ENCODE results near the gene PPP6R2.

Gene PPP6R2

DNA sequence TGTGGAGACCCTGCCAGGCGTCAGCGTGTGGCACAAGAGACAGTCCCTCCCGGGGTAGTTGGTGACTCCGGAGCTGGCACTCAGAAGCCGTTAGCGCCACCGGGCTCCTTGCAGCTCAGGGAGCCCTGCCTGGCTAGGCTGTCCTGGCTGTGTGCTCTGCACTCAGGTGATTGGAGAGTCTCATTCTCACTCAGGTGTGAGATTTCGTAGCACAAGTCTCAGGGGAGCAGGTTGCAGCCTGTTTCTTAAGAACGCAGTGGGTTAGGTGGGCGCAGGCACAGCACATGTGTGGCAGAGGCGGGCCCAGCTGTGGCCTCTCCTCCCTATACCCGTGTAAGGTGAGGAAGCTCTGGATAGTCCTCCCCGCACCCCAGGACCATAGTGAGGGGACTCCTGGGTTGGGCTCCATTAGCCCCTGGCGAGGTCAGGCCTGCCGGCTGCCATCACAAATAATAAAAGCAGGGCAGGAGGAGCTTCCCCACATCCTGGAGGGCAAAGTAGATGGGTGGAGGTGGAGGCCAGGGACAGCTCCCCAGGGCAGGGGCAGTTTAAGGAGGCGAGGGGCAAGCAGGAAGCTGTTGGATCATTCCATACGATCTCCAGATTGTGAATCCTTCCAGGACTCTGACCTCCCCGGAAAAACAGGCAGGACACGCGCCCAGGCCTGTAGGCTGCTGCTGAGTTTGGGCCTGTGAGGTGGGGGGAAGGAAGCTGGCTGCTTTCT is 92.3 kb downstream of the PPP6R2 start:
- no peak for ATAC-seq

DNA sequence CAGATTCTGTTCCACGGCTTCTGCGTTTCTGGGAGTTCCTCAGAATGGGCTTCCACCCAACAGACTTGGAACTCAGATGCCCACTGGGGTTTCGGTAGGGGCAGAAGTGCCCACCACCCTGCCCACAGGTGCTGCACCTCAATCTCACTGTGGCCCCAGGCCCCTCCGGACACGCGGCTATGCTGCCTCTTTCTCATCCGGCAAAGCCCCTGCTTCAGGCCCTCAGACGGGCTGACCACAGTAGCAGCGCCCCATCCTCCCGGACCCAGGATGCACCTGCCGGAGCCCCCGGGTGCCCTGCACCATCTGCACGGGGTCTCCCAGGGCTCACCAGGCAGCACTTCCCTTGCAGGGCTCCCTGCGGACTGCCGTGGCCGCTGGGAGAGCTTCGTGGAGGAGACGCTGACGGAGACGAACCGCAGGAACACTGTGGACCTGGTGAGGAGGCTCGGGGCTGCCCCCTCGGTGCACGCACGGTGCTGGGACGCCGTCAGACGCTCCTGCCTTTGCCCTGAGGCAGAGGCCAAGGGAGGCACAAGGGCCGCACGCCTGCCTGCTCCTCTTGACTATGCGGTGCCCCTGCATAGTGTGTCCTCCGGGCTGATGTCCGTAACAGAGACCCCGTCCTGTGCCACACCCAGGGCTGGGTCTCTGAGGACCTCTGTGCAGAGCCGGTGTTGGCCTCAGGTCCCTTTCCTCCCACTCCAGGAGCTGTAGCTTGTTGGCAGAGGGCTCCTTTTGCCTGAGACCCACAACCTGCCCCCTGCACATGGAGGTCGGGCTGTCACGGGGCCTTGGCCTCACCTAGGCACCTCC is 93.1 kb downstream of the PPP6R2 start:
- ATAC-seq = no peak

DNA sequence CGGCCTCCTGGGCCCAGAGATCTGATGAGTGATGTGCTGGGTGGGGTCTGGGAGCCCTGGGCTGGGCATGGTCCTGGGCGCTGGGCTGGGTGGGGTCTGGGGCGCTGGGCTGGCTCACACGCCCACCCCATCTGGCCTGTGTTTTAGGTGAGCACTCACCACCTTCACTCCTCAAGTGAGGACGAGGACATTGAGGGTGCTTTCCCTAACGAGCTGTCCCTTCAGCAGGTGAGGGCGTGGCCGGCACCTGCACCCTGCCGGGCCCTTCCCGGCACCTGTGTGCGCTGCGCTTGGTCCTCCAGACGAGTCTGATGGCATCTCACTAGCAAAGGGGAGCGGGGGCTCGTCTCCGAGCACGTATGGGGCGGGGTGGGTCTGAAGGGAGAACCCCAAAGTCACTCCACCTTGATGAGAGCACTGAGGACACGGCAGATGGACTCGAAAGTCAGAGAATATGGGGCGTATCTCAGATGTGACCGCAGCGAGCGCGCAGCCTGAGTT is 93.8 kb downstream of the PPP6R2 start:
- ATAC-seq = no peak

DNA sequence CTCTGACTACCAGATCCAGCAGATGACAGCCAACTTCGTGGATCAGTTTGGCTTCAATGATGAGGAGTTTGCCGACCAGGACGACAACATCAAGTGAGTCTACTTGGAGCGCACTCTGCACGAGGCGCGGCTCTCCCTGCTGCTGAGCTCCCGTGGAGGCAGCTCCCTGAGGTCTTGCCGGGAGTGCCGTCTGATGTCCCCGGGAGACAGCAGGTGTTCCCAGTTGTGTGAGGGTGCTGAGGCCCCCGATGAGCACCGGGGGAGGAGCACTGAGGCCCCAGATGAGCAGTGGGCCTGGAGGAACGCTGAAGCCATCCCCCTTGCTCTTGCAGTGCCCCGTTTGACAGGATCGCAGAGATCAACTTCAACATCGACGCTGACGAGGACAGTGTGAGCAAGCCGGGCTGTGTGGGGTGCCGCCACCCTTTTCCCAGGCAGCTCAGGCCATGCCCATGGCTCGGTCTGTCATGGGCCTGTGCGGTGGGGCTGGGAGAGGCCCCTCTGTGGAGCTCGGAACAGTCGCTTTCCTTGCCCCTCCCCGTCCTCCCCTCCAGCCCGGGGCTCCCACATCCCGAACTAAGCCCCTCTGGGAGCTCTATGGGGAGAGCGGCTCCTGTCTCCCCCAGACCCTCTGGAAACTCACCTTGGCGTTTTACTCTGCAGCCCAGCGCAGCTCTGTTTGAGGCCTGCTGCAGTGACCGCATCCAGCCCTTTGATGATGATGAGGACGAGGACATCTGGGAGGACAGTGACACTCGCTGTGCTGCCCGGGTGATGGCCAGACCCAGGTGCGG is 94.6 kb downstream of the PPP6R2 start:
- ATAC-seq = no peak

DNA sequence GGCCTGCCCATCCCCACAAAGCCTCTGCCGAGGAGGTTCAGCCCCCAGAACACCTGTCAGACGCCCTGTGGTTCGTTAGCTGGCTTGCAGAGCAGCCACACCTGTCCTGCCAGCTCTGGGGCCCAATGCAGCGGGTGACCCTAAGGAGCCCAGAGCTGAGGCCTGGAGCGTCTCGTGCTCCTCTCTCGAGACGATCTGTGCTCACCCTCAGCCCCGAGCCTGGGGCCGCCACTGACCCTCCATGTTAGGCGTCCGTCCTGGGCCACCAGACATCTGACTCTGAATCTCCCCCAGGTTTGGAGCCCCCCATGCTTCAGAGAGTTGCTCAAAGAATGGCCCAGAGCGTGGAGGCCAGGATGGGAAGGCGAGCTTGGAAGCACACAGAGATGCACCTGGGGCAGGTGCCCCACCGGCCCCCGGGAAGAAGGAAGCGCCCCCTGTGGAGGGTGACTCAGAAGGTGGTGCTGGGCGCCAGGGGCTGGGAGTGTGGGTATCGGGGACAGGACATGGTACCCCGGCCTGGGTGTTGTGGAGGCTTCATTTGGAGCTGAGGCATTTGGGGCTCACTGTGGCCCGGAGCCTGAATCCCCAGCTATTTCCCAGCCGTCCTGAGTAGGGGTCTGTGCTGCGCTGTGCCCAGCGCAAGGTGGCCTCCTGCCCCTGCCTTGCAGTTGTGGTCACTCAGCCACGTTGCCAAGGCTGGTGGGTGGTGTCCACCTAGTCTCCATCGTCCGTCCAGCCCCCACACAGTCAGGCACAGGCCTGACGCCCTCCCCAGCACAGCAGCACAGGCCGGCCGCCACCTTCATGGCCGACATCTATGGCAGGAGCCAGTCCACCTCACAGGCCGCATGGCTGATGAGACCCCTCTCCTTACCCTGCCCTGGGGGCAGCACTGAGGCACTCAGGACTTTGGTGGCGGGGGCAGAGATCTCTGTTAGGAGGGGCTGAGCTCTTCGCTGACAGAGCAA is 95.5 kb downstream of the PPP6R2 start:
- no peak for ATAC-seq

DNA sequence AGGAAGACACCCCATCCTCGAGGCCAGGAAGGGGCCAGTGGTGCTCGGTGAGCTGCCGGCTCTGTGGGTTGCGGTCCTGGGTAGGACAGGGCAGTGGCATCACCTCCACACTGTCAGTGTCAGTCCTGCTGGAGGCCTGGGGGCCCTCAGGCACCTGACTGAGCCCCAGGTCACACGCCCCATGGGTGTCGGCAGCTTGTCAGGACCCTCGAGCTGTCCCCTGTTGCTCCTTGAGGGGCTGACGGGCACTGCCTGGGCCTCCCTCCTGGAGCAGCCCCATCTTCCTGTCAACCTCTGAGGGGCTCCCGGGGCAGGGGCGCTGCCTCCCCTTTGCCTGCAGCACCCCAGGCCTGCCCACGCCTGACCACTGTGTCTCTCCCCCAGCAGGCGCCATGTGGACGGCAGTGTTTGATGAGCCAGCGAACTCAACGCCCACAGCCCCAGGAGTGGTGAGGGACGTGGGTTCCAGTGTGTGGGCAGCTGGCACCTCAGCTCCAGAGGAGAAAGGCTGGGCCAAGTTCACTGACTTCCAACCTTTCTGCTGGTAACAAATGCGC is 96.3 kb downstream of the PPP6R2 start:
- no peak for ATAC-seq

DNA sequence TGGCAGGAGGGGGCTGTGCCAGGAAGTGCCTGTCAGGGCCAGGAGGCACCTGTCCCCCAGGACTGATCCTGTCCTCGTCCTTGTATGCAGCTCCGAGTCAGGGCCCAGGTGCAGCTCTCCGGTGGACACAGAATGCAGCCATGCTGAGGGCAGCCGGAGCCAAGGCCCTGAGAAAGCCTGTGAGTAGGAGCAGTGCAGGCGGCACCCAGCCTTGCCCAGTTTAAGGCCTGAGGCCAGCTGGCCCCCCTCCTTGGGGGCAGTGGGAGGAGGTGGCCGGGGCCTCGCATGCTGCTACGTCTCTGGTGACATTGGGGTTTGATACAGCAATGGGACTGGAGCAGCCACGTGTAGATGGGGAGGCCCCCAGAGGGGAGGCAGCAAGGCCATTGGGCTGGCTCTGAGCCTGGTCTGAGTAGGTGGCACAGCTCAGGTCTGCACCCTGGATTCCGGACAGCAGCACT is 96.8 kb downstream of the PPP6R2 start:
- ATAC-seq = no peak

DNA sequence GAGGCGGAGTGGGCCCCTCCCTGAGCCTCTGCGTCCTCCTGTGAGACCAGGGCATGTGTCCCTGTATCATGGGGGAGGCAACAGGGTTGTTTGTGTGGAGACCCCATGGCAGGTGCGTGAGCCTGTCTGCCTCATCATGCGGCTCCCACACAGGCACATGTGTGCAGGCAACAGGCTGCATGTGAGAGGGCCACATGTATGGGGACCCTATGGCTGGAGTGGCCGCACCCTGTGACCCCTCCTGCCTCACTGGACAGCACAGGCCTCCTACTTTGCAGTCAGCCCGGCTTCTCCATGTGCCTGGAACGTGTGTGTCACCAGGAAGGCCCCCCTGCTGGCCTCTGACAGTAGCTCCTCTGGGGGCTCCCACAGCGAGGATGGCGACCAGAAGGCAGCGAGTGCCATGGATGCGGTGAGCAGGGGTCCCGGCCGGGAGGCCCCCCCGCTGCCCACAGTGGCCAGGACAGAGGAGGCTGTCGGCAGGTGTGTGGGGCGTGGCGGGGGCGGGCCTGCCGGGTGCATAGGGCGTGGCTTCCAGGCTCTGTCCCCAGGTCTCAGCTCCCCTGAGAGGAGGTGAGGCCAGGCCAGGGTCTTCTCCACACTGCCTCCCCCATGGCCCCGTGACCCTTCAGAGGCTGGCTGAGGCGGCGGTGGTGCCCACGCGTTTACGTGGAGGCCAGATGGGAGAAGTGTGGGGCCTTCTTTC is 97.6 kb downstream of the PPP6R2 start:
- ATAC-seq = no peak

DNA sequence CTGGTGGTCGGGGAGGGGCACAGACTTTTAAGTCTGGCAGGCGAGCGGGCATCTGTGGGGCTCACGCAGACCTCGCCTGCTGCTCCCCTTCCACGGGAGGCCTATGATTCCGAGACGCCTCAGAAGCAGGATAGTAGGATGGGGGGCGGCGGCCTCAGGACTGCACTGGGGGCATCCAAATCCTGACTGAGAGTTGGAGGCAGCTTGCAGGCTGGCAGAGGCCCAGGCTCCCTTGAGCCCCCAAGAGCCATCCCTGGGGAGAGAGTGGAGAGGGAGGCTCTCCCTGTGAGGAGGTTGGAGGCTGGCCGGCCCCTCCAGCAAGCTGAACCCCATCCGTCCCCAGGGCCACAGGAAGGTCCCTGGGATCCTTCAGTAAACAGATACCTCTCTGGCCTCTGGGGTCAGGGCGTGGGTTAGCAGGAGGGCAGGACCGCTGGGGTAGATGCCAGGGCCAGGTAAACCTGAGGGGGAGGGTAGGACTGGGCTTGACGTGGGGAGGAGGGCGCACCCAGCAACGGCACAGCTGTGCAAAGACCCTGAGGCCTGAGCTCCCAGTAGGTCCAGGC is 98.4 kb downstream of the PPP6R2 start:
- ATAC-seq = no peak

DNA sequence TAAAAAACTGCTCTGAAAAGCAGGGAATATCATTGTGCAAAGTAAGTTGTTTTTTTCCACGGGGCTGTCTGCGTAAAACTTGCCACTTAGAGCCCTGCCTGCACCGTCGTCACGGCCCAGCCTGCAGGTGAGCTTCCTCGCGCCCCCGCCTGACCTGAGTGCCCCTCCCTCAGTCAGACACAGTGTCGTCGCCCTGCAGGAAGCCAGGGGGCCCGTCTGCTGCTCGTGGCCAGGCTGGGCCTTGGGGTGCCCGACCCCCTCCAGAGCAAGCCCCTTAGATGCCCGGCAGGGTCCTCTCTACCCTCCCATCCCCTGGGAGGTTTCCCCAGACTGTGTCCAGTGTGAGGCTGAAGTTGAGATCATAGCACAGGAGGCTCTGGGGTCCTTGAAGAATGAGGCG is 100.1 kb downstream of the PPP6R2 start:
- no peak for ATAC-seq

DNA sequence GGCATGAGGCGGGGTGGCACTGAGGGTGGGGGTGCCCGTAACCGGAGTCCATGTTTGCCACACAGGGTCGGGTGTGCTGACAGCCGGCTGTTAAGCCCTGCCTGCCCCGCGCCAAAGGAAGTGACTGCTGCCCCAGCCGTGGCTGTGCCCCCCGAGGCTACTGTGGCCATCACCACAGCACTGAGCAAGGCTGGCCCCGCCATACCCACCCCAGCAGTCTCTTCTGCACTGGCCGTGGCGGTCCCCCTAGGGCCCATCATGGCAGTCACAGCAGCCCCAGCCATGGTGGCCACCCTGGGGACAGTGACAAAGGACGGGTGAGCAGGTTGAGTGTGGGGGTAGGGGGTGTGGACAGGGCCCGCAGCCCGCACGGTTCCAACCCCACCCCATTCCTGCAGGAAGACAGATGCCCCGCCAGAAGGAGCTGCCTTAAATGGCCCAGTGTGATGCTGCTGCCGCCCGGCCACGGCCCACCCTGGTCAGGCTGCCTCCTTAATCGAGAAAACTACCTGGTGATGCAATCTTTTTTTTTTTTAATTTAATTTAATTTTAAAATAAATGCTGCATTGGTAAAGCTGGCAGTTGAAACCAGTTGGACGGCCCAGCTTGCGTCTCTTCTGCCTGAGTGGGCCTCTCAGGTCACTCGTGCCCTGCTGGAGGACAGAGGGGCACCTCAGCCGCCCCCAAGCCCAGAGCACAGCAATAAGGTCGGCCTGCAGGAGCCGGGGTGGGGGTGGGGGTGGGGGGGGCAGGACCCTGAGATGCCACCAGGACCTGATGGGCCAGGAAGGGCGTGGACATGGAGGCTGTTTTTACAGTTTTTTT is 100.9 kb downstream of the PPP6R2 start:
- ATAC-seq = no peak

DNA sequence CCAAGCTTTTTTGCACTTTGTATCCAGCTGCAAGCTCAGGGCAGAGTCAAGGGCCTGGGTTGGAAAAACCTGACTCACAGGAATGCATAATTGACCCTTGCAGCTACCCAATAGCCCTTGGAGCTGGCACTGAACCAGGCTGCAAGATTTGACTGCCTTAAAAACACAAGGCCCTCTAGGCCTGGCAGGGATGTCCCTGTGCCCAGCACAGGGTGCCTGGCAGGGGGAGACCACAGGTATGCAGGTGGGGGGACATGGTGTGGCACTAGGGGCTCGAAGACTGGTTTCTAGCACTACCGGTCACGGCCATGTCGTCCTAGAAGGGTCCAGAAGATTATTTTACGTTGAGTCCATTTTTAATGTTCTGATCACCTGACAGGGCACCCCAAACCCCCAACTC is 101.5 kb downstream of the PPP6R2 start:
- ATAC-seq = no peak

DNA sequence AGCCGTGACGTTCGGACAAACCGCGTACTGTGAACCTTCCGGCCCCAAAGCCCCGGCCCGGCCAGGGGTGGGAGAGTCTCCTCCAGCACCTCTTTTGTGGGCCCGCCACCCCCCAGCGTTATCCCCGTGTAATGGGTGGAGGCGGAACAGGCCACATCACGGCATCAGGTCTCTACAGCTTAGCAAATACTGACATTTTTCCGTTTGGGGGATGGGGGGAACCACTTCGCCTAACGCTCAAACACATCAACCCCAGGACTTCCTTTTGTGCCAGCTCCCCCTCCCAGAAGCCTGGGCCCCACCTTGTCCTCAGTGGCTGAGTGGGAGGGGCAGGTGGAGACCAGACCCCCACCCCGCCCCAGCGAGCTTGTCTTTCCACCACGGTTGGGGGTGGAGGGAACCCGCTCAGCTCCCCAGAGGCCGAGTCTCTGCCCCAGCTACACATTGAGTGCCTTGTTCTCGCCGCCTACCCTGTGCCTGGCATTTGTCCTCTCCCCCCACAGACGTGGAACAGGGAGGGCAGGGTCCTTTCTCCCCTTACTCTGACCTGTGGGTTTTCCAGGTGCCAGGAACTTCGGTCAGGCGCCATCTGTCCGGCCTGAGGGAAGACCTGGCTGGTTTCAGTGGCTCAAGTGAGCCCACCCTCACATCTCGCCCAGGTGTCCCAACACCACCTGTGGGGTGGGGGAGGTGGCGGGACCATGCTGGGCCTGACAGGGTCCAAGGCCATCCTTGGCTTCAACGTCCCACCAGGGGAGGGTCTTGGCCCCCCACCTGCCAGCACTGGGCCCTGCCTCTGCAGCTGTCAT is 102.1 kb downstream of the PPP6R2 start:
- ATAC-seq = no peak

DNA sequence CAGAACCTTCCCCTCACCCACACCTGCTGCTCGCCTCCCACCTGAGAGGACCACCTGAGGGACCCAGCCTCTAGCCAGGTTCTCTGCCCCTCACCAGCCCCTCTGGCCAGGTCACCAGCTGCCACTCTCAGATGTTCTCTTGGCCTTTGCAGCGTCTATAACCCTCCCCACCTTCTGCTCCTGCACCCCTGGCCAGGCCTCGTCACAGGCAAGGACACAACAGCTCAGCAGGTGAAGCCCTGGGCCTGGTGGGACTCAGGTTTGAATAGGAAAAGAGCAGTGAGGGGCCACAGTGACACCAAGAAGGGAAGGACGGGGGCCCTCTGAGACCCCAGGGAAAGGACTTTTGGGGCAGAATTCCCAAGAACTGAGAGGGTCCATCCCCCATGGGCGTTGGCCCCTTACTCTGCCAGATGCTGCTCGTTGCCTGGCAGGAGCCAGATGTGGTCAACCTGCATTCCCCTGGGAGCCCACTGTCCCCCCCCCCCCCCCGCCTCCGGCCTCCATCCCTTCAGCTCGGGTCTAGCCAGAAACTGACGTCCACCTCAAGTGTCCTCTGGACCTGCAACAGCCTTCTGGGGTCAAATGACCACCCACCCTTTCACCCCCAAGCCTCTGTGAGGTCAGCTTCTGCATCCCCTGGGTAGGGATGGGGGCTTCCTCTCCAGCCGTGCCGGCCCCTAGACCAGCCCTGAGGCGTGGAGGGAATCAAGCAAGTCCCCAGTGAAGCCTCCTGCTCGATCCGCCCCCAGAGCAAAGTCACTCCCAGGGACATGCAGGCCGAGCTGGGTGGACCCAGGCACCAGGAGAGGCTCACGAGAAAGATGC is 103.0 kb downstream of the PPP6R2 start:
- ATAC-seq = no peak

DNA sequence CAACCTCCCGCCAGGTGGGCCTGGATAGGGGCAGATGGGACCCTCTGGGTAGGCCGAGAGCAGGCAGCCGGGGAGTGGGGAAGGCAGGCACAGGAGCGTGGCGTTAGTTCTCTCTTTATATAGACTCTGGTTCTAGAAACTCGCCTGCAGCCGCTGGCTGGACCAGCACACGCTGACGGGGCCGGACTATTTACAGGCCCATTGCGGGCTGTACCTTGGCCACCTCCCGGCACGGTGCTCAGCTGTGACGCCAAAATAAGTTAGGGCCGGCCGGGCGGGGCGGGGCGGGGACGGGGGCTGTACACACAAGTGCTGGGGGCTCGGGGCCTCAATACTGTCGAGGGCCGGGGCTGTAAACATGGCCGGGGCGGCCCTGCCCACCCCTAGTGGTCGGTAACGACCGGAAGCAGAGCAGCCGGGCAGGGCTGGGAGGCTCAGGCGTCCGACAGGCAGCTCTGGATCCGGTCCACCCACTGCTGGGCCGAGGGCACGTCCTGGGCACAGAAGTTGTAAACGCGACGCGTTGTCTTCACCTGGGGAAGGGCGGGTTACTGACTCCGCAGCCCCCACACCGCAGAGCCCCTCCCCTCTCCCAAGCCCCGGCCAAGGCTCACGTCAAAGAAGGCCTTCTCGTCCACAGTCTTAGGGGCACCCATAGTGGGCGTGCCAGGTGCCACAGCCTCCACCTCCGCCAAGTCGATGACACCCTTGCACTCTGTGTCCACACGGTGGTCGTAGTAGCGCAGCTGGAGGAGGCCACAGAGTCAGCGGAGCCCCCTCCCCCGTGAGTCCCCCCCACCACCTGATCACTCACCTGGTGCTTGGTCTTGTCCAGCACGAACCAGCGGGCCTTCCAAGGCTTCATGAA is 103.8 kb downstream of the PPP6R2 start:
- ATAC-seq = no peak

Measured in activated CD4-positive, CD25-positive, alpha-beta regulatory T cell treated with anti-CD3 and anti-CD28 coated beads, Interleukin-2, amount 50 U/mL, for 24 hours (primary cell).